ENCODE data around the gene GARIN5B.
A peak's percentile ranks its signal among the peaks of the same experiment; 100 is the strongest.
"Not testable (repeated sequence)": the region's sequence is repeated elsewhere in the genome, so short reads cannot be mapped to it uniquely, and the experiment has no call there.

Gene GARIN5B

DNA sequence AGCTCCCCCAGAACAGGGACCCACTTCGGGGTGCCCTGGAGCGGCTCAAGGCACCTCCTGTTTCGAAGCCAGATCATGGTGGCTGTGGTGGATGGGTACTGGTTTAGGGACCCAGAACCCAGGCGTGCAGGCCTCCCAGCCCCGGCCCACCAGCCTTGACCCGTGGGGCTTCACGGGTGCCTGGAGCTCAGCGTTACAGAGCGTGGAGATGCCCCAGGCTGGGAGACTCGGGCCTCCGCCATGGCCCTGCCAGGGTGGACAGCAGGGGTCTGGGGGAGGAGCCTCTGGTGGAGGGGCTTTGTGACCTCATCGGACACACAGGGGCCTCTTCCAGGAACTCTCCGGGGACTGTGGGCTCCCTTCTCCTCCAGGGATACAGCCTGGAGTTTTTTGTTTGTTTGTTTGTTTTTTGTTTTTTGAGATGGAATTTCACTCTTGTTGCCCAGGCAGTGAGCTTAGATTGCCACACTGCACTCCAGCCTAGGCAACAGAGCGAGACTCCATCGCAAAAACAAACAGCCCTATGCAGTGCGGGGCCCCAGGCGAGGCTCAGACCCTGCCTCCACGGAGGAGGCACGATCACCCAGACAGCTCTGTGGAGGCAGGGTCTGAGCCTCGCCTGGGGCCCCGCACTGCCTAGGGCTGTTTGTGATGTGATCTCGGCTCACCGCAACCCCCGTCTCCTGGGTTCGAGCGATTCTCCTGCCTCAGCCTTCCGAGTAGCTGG, at the start of gene GARIN5B:
Gene GARIN5B (minus strand): TSS at position 271 of the 727 bp plus-strand sequence. CDS start 194 bp downstream, at position 77.
- no peak for DNase-seq

DNA sequence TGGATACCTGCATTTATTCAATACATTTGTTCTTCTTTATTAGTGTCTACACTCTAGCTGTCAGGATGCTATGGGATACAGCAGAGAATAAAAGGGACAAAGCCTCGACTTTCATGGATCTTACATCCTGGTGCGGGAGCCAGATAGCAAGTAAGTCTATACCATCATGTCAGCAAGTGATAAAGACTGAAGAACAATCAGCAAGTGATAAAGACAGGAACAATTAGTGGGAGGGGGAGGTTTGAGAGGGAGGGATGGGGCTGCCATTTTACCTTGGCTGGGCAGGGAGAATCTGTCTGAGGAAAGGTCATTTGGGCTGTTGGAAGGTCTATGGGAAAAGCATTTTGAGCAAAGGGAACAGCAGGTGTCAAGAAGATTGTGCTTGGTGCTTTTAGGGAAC, 47.1 kb upstream of the GARIN5B start:
- DNase-seq, result no peak

DNA sequence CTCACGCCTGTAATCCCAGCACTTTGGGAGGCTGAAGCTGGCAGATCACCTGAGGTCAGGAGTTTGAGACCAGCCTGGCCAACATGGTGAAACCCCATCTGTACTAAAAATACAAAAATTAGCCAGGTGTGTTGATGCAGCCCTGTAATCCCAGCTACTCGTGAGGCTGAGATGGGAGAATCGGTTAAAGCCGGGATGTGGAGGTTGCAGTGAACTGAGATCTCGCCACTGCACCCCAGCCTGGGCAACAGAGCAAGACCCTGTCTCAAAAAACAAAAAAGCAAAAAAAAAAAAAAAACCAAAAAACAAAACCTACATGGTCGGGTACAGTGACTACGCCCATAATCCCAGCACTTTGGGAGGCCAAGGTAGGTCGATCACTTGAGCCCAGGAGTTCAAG, 46.1 kb upstream of the GARIN5B start:
- DNase-seq, result not testable (repeated sequence)

DNA sequence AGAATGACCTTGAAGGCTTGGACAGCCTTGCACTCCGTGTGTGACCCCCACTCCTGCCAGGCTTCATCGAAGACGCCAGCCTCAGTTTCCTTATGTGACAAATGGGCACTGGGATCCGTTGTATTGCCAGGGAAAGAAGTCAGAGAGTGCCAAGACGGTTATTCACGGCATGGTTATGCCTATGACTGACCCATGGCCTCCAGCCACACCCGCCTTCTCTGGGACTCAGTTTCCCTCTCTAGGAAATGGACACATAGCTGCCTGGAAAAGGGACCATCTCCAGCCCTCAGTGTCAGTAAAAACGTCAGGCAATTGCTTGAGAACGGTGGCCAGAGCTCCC, 45.4 kb upstream of the GARIN5B start:
- no peak for DNase-seq

DNA sequence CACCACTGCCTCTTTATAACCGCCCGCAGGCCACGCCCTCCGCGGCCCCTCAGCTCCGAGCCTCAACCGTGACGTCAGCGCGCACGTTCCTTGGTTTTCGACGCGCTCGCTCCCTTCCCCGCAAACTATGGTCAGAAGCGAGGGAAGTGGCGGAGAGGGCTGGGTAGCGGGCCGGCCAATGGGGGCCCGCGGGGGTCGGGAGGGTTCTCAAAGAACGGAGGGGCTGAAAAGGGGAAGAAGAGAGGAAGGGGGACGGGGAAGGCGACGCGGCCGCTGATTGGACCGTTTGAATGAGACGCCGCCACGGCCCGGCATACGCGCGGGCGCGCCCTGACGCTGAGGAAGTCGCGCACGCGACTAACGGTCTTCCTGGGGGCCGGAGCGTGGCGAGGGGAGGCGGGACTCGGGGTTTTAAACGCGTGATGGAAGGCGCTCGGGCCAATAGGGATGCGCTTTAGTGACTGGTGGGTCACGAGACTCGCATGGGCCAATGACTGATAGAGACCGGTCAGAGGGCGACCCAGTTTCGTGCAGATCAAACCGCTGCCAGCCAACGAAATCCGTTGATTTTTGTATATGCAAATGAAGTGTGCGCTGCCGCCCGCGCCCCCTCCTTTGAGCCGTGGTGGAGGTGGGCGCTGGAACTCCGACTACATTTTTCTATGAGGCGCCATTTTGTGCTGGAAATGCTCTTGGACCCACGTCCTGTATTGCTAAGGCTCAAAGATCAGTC, 44.9 kb upstream of the GARIN5B start:
- DNase-seq, result peak; percentile 100

DNA sequence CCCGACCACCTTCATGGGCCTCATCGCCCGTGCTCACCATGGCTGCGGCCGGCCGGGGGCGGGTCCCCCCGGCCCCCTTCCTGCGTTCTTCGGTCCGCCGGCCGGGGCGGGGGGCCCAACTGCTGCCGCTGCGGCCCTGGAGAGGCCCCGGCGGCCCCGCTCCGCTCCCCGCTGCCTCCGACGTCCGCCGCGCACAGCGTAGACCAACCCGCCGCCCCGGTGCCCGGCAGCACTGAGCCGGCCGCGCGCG, 44.4 kb upstream of the GARIN5B start, which contains the start of gene UBE2S:
Gene UBE2S (minus strand): TSS at position 239 of the 250 bp plus-strand sequence. CDS start 199 bp downstream, at position 40.
- not testable (repeated sequence) for DNase-seq

DNA sequence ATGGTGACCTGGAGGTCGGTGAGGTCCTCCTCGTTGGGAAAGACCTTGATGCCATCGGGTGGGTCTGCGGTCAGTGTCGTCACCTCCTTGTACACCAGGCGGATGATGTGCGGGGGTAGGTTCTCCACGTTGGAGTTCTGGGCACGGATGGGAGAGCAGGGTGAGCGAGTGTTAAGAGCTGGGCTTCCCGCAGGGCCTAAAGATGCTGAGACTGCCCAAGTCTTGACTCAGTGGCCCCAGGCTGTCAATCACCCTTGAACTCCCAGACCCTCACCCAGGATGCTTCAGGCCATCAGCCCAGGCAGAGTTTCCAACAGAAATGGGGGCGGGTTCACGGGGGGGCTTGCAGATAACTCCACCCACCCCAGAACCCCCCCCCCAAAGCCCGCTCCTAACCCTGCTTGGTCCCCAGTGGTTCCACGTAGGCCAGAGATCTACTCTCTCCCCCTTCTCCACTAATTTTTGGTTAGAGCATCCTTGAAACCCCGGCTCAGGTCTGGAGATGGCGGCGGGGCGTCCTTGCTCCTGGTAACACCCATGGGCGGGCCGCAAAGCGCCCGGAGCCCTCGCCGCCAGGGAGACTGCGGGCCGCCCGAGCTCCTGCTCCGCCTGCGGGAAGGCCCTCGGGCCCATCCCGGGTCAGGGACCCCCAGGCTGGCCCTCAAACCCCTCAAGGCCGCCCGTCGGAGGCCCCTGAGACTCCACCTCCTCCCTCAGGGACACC, 43.9 kb upstream of the GARIN5B start:
- peak; percentile 15 for DNase-seq

DNA sequence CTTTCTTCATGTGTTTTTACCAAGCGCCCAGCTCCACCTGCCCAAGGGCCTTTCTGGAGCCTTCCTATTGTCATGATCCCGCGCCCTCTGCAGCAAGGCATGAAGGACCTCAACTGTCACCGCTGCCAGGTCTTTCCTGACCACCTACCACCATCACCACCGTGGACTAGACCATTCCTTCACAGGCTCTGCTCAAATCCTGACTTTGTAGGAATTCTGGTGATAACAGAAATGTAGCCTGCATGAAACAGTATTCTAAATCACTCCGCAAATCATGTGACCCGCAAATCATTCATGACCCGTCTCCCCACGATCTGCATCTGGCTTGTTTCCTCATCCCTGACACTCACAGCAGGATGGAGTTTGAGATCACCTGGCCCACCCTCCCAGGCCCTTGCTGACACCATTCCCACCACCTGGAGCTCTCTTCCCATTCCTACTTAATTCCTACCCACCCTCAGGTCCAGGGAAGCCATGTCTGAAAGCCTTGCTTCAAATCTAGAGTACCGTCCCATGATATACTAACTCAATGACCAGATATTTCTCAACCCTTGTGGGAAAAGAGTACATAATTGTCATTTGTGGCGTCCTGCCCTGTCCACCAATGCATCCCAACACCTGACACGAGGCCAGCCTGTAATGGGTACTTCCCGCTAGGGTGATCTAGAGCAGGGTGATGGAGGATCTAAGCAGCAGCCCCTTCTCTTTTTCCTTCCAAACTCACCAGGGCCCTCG, 43.2 kb upstream of the GARIN5B start:
- DNase-seq, result no peak

DNA sequence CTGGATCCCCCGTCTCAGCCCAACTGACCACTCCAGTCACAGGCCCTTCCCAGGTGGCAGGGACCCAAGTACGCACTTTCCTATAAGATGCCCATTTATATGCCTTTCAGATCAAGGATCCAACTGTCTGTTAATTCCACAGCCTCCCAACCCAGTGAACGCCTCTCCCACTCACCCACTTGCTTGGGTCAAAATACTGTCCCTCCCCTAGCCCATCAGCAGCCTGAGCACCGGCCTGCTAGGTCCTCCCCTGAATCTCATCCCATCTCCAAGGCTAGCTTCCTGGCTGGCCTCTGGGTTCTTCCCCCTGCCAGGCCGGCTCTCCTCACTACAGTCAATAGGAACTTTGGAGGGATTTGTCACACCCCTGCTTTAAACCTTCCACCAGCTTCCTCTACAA, 42.6 kb upstream of the GARIN5B start:
- no peak for DNase-seq

DNA sequence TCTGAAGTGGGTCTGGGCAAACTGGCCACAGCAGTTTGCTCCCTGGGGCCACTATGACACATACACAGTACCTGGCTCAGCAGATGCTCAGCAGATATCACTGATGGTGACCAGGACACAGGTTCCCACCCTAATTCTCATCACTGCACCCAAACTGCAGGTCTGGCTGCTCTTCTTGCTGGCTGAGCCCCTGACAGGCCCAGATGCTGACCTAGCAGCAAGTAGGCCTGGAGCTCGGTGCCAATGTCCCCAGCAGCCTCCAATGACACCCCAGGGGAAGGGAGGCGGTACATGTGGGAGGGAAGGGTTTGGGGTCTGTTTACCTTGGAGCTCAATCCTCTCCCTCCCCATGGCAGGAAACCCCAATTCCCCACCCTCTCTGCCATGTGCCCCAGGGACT, 39.4 kb upstream of the GARIN5B start:
- DNase-seq, result no peak

DNA sequence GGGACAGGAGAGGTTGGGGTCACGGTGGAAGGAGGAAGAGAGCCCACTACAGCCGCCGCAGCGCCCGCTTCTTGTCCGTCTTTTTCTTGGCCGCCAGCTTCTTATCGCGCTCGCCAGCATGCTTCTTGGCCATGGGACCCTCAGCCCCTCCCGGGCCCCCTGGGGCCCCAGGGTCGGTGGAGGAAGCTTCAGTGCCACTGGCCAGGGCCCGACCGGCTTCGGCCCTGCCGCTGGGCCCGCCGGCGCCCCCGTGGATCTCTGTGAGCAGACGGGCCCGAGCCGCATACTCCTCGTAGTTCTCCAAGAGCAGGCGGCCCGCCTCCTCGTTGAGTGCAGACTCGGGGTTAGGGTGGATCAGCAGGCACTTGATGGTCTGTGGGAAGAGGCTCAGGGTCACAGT, 38.3 kb upstream of the GARIN5B start:
- DNase-seq, result not testable (repeated sequence)

DNA sequence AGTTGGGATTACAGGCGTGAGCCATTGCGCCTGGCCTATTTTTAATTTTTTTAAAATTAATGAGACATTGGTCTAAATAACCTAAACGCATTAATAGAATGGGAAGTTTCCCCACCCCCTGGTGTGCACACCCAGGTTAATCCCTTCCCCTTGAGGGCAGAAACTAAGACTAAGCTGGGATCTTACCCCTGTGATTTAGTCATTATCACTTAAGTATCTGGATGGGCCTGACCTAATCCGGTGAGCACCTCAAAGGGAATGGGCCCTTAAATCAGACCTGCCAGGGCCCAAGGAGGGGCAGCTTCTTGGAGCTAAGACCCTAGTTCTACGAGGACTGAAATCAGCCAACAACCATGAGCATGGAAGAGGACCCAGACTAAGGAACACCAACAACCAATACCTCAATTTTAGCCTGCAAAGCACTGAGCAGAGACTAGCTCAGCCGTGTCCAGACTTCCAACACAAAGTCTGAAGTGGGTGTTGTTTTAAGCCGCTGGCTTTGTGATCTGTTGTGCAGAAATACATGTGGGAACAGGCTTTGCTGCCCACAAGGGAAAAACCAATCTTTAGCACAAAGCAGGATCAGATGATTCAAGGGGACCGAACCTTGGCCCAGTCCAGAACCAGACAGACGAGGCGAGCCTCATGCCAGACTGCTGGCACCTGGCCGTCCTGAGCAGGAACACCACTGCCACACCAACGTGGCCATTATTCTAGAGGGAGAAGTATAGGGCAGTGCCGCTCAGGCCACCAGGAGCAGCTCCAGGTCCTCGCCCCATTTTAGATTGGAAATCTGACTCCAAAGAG, 37.4 kb upstream of the GARIN5B start:
- DNase-seq, result no peak

DNA sequence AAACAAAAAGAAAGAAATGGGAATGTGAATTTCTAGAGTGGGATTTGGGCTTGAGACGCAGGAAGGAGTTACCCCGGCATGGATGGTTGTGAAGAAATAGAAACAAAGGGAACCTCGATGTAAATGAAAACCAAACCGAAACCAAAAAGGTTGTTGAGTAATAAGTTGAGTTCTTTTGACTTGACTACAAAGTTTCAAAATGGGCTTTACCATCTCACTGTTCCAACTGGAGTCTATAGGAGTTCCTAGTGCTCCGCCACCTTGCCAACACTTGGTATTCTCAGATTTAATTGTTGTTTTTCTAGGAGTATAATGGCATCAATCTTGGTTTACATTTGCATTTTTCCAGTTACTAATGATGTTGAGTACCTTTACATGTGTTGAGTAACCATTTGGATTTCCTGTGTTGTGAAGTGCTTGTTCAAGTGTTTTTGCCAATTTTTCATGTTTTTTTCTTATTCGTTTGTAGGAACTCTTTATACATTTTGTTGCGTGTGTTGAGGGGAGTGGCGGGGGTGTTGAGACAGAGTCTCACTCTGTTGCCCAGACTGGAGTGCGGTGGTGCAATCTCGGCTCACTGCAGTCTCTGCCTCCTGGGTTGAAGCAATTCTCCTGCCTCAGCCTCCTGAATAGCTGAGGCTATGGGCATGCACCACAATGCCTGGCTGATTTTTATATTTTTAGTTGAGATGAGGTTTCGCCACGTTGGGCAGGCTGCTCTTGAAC, 35.3 kb upstream of the GARIN5B start:
- DNase-seq, result no peak

DNA sequence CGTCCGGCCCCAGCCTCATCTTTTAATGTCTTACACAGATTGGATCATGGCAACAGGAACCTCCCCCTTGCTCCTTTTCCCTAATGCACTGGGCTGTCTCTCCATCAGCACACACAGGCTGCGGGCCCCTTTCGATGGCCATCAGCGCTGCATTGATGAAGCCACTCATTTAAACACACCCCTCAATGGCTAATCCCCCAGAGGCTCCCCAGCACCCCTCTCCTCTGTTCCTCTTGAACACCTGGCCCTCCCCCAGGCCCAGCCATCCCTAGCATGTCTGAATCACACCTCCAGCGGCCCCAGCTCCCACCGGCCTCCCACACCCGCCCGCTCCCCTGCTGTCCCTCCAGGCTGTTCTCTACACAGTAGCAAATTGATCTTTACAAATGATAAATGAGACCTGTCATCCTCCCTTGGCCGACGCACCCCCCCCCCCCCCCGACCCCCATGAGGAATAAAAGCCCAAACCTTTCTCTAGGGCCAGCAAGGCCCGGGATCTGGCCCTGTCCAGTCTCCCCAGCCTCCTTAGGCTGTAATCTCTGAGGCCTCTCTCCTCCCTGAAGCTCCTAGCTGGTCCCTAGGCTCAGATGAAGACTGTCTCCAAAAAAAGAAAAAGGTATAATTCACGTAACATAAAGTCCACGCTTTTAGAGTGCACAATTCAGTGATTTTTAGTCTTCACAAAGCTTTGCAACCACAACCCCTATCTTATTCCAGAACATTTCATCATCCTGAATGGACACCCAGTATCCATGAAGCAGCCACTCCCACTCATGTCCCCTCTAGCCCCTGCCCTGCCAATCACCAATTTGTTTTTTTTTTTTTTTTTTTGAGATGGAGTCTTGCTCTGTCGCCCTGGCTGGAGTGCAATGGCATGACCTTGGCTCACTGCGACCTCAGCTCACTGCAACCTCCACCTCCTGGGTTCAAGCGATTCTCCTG, 30.0 kb upstream of the GARIN5B start:
- DNase-seq, result no peak

DNA sequence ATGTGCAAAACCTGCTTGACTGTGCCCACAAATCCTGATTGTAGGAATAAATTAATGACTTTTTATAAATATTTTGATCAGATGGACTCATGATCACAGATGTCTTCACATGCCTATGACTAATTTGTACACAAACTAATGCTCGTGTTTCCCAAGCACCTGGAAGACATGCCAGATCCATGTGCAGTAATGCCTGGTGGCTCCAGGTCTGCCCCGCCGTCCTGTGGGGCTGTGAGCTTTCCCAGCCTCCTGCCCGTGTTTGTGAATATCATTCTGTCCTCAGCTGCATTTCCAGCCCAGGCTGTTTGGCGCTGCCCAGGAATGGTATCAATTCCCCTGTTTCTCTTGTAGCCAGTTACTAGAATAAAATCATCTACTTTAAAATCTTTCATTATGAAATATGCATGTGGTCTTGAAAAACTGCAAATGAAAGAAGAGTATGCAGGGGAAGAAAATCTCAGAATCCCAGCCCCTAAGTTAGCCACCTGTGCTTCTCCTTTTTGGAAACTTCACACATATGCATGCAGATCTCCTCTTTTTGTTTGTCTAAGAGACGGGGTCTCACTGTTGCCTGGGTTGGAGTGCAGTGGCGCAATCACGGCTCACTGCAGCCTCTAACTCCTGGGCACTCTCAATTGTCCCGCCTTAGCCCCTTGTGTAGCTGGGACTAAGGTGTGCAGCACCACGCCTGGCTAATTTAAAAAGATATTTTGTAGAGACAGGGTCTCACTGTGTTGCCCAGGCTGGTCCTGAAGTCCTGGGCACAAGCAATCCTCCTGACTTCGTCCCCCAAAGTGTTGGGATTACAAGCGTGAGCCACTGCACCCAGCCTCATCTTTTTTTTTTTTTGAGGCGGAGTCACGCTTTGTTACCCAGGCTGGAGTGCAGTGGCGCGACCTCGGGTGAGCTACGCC, 28.9 kb upstream of the GARIN5B start:
- no peak for DNase-seq

DNA sequence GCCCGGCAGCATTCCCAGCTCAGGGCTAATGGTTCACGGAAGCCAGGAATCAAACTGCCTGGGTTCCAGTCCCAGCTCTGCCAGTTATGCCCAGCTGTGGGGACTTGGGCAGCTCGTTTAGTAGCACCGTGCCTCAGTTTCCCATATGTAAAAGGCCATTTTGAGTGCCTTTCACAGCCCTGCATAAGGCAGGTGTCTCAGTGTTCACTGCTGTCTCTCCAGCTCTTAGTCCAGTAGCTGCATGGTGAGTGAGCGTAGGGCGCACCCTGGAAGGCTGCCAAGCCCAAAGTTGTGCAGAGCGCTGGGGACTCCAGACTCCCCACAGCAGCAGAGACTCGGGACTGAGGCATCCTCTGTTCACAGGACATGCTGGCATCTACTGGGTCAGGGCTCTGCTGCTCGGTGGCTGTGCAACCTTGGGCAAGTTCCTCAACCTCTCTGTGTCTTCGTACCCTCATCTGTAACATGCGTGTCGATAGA, 28.2 kb upstream of the GARIN5B start:
- DNase-seq, result no peak

DNA sequence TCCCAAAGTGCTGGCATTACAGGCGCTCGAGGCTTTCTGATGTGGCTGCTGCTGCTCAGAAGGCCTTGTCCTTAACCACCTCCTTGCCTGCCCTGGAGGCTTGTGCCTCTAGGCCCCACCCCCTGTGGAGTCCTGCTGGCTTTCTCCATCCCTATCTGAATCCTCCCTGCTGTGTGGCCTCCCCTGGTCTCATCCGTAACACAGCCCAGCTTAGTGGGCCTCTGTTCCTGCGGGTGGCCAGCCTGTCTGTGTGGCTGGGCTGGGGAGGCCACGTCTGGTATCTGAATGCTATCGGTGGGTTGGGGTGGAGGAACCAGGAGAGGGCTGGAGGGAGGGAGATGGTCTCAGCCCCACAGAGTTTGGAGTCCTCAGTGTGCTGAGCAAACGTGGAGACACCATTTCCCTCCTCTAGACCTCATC, 27.4 kb upstream of the GARIN5B start:
- DNase-seq, result no peak

DNA sequence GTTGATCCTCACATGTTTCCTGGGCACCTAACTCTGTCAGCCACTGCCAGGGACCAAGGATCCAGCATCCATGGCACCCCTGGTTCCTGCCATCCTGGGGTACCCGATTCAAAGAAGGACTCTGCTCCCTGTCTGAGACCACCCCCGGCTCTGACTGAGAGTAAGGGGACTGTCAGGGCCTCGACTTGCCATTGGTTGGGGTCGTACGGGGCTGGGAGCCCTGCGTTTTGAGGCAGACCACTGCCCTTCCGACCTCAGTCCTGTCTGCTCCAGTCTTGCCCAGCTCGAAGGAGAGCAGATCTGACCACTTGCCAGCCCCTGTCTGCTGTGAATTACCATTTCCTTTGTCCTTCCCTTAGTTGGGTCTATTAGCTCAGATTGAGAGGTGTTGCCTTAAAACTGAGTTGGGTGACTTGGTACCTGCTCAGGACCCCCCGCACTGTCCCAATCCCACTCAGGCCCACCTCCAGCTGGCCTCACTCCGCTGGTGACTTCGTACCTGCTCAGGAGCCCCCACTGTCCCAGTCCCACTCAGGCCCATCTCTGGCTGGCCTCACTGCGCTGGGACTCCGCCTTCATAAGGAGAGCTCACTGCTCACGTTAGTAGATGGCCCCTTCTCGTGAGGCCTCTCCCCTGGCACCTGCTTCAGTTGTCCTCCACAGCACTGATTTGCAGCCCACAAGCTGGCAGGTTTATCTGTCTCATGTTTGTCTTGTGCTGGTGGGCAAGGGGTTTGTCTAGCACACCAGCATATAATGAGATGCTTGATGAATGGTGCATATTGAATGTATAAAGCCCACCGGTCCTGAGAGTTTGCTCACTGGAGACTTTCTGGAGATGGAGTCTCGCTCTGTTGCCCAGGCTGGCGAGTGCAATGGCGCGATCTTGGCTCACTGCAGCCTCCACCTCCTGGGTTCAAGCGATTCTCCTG, 26.6 kb upstream of the GARIN5B start:
- no peak for DNase-seq

Data from NCI-H1105 (cell line).